DND-41 (cell line): ENCODE data around the gene SRGAP3.

Experiments
- CTCF ChIP-seq: IDR thresholded peaks from 2 replicates; pipeline ENCODE4 v1.5.1; 2012; ENCODE audit warnings: borderline replicate concordance, low read length, moderate library complexity, mild to moderate bottlenecking; ENCODE audit not compliant: poor library complexity, severe bottlenecking; ENCODE audit errors: extremely low read depth
- EZH2 ChIP-seq: IDR thresholded peaks from 3 replicates; pipeline ENCODE4 v1.6.1; 2012; ENCODE audit warnings: borderline replicate concordance, low read depth, mild to moderate bottlenecking, moderate library complexity, low read length, inconsistent platforms; ENCODE audit not compliant: severe bottlenecking

GRCh38 chr3:9271903-9272302 is 22.5 kb upstream of the SRGAP3 start:
- TF ChIP-seq CTCF (no peak), EZH2 (no peak)
